HG03575 (cell line): ENCODE measurements around the gene PDLIM5.

Experiments
- ATAC-seq: cut with Tn5 transposase; IDR thresholded peaks from one replicate; pipeline ENCODE4 v1.9.1; 2021; ENCODE audit not compliant: unreplicated experiment, insufficient number of reproducible peaks, low FRiP score; ENCODE audit errors: extremely low read depth

Gene PDLIM5

DNA sequence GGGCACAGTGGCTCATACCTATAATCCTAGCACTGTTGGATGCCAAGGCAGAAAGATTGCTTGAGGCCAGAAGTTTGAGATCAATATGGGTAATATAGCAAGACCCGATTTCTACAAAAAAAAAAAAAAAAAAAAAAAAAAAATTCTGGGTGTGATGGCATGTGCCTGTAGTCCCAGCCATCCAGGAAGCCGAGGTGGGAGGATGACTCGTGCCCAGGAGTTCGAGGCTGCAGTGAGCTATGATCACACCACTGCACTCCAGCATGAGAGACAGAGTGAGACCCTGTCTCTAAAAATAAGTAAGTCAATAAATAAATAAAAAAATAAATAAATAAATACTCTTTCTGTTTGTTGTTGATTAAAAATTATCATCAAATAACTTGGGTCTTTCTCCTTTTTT, 243.6 kb downstream of the PDLIM5 start:
- no peak for ATAC-seq

- no peak for ATAC-seq
Observed at GRCh38 chr4:94698187-94698586, 246.4 kb downstream of the PDLIM5 start.

DNA sequence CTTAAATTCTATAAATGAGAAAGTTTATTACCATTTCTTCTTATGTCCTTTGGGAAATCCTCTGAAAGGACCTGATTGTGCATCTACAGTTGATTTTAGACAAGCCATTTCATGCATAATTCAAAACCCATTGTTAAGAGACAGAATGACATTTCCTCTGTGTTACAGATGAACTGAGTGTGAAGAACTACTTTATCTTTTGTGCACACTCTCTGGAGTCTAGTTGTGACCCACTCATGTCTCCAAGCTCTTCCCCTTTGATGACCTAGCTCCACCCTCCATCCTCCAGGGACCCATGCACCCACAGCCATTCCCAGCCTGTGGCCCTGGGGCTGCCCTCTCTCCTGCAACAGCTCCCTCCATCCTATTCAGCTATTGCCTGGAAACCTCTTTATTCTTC, 248.6 kb downstream of the PDLIM5 start:
- ATAC-seq: no peak

DNA sequence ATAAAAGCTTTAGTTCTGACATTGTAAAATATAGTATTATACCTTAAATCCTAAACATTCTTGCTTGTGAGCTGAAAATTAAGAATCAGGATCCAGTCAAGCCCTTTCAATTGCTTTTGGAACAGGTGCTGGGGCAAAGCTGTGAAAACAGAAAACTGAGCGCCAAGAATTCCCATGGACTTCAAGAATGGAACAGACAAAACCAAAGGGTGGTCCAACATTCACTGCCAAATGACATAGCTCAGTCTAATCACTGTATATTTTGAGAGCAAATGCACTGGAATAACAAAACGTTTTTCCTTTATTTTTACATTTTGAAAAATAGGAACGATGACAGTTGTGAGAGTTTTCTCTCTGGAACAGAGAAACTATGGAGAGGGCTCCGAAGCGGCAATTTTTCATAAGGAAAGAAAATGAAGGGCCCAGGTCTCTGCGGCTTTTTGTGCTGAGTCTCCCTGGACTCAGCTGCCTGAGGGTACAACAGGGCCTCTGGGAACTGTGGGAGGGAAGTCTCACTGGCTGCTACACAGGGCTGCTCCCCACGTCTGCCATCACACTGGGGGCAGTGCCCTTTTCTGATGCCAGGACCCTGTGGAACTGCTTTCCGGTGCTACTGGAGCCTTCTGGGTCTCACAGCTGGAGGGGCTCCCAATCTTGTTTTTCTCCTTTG, 250.0 kb downstream of the PDLIM5 start:
- ATAC-seq: no peak

GRCh38 chr4:94711635-94712034, 259.9 kb downstream of the PDLIM5 start:
- ATAC-seq: no peak

DNA sequence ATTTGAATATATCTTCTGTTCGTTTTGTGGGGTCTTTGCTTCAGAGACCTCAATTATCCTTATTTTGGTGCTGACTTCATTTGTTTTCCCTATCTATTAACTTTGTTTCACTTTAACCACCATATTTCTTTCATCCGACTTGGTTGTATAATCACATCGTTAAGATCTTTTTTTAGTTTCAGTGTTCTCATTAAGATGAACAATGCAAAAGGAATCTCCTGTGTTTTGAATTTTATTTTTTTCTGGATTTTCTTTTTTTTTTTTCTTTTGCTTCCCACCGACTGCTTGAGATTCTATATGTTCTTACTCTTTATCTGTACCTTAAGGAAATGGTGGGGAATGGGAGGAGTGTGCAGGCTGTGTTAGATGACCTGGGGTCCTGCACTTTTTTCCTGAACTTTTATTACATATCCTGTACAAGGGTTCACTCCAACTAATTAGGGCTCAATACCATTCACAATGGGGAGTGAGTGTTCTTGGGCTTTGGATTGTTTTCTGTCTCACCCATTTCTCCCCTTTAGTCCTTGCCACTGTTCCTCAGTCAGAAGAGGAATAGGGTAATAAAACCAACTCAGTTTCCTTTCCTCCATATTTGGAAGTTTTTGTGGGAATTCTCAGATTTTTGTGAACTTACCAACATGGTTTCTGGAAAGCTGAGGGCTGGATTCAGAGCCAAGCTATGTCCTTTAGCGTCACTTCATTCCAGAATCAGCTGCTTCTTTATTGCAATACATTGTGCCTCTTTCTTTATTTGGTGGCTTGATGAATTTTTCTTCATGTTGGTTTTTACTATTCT, 262.8 kb downstream of the PDLIM5 start:
- no peak for ATAC-seq

DNA sequence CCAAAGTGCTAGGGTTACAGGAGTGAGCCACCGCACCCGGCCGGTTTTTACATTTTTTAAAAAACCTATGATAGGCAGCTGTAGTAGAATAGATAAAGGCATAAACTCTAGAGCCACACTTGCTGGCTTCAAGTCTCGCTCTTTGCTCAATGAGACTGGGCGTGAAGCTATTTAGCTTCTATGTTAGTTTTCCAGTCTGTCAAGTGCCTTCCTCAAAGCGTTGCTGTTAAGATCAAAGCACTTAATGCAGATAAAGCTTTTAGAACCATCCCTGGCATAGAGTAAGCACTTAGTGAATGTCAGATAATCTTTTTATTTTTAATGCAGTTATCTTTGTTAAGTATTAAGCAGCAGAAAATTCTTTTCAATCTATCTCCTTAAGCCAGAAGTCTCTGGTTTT, 264.0 kb downstream of the PDLIM5 start:
- no peak for ATAC-seq
